Gastrocnemius medialis (tissue), 4 donors: ENCODE measurements around the gene KLHL35.

Experiments
- POLR2A ChIP-seq, 2 donors: fragments of 450-650 bp; IDR thresholded peaks; one replicate each; pipeline ENCODE4 v1.6.1; 2017; ENCODE audit warnings: antibody characterized with exemption in 2 of 2, mild to moderate bottlenecking in 2 of 2, moderate library complexity in 2 of 2
- TF ChIP-seq, protein P1 (sequence below), 5 experiments: fragments of 450-650 bp in 3 of 5; fragments of 200-600 bp in 2 of 5; sonication (generic) in 2 of 5; IDR thresholded peaks in 4 of 5; conservative IDR thresholded peaks in 1 of 5; 1 replicate in 4 of 5; 2 replicates in 1 of 5; pipeline ENCODE4 v1.5.1; 2016 to 2019; ENCODE audit warnings: antibody characterized with exemption in 5 of 5, mild to moderate bottlenecking in 3 of 5, moderate library complexity in 3 of 5

GRCh38 chr11:75373201-75373600 is 59.8 kb downstream of the KLHL35 start:
- TF ChIP-seq POLR2A (IDR thresholded peaks at IDR 0.05), result no peak
- TF ChIP-seq, protein P1, sequence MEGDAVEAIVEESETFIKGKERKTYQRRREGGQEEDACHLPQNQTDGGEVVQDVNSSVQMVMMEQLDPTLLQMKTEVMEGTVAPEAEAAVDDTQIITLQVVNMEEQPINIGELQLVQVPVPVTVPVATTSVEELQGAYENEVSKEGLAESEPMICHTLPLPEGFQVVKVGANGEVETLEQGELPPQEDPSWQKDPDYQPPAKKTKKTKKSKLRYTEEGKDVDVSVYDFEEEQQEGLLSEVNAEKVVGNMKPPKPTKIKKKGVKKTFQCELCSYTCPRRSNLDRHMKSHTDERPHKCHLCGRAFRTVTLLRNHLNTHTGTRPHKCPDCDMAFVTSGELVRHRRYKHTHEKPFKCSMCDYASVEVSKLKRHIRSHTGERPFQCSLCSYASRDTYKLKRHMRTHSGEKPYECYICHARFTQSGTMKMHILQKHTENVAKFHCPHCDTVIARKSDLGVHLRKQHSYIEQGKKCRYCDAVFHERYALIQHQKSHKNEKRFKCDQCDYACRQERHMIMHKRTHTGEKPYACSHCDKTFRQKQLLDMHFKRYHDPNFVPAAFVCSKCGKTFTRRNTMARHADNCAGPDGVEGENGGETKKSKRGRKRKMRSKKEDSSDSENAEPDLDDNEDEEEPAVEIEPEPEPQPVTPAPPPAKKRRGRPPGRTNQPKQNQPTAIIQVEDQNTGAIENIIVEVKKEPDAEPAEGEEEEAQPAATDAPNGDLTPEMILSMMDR (IDR thresholded peaks at IDR 0.05 in 4 of 5, conservative IDR thresholded peaks at IDR 0.05 in 1 of 5), result no peak
